ENCODE data around the gene ZNF746. TPM values are rescaled to one million over a fixed set of nuclear protein-coding genes. Genes with fewer than 3 reads are reported as not detected.

ZNF746 gene
- total RNA-seq, 1 experiment from 2014 or later: 17.1 TPM

DNA sequence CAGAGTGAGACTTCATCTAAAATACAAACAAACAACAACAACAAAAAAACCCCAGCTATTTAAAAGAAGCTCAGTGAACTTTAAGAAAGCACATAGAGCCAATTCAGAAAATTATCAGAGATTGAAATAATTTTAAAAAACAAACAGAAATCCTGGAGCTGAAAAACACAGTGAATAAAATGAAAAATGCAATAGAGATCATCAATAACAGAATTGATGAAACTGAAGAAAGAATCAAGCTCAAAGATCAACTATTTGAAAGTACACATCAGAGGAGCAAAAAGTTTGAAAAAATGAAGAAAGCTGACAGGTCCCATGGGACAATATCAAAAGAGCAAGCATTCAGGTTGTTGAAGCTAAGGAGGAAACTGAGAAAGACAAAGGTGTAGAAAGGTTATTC is 12.2 kb upstream of the ZNF746 start:
- Mint-ChIP-seq H3K36me3 (peaks cover 17% of the 10 kb centered on the region), H3K9me3 (peaks cover 88% of the 10 kb centered on the region), H3K4me3 (no peak overlapping the region), H3K27ac (no peak overlapping the region), H3K27me3 (ENCODE audit: low read depth) (peaks cover 16% of the 10 kb centered on the region), H3K4me1 (no peaks in the 10 kb centered on the region)
- TF ChIP-seq, protein P1, sequence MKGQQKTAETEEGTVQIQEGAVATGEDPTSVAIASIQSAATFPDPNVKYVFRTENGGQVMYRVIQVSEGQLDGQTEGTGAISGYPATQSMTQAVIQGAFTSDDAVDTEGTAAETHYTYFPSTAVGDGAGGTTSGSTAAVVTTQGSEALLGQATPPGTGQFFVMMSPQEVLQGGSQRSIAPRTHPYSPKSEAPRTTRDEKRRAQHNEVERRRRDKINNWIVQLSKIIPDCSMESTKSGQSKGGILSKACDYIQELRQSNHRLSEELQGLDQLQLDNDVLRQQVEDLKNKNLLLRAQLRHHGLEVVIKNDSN (CRISPR knock-in tag; IDR thresholded peaks at IDR 0.05): no peak
- ChIA-PET POLR2A (no interaction called here), CTCF (no interaction called here)
- DNase-seq (ENCODE audit: low spot score) (no peak), ATAC-seq (no peak)

GRCh38 chr7:149505551-149505950 is 7.9 kb upstream of the ZNF746 start:
- Mint-ChIP-seq H3K27me3 (ENCODE audit: low read depth) (peaks cover 43% of the 10 kb centered on the region), H3K36me3 (peaks cover 13% of the 10 kb centered on the region), H3K4me1 (no peaks in the 10 kb centered on the region), H3K9me3 (peaks cover 56% of the 10 kb centered on the region), H3K27ac (no peak overlapping the region), H3K4me3 (no peak overlapping the region)
- CTCF ChIA-PET: no interaction called here
- POLR2A ChIA-PET: no interaction called here
- TF ChIP-seq ESRRA (CRISPR knock-in tag; IDR thresholded peaks at IDR 0.05; ENCODE audit: borderline replicate concordance): no peak
- TF ChIP-seq E2F1 (CRISPR knock-in tag; IDR thresholded peaks at IDR 0.05): no peak
- no peak for TF ChIP-seq EMX1 (CRISPR knock-in tag; IDR thresholded peaks at IDR 0.05)
- TF ChIP-seq, protein P2, sequence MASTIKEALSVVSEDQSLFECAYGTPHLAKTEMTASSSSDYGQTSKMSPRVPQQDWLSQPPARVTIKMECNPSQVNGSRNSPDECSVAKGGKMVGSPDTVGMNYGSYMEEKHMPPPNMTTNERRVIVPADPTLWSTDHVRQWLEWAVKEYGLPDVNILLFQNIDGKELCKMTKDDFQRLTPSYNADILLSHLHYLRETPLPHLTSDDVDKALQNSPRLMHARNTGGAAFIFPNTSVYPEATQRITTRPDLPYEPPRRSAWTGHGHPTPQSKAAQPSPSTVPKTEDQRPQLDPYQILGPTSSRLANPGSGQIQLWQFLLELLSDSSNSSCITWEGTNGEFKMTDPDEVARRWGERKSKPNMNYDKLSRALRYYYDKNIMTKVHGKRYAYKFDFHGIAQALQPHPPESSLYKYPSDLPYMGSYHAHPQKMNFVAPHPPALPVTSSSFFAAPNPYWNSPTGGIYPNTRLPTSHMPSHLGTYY (CRISPR knock-in tag; IDR thresholded peaks at IDR 0.05): no peak
- no peak for TF ChIP-seq ATF2 (CRISPR knock-in tag; IDR thresholded peaks at IDR 0.05; ENCODE audit: borderline replicate concordance, low read depth)
- TF ChIP-seq NFATC4 (CRISPR knock-in tag; IDR thresholded peaks at IDR 0.05): no peak
- TF ChIP-seq CREM (CRISPR knock-in tag; IDR thresholded peaks at IDR 0.05): no peak
- TF ChIP-seq SMAD3 (CRISPR knock-in tag; IDR thresholded peaks at IDR 0.05; ENCODE audit: borderline replicate concordance): no peak
- TF ChIP-seq ETV6 (CRISPR knock-in tag; IDR thresholded peaks at IDR 0.05): no peak
- TF ChIP-seq, protein P3, sequence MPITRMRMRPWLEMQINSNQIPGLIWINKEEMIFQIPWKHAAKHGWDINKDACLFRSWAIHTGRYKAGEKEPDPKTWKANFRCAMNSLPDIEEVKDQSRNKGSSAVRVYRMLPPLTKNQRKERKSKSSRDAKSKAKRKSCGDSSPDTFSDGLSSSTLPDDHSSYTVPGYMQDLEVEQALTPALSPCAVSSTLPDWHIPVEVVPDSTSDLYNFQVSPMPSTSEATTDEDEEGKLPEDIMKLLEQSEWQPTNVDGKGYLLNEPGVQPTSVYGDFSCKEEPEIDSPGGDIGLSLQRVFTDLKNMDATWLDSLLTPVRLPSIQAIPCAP (CRISPR knock-in tag; IDR thresholded peaks at IDR 0.05): no peak
- TF ChIP-seq, protein P4, sequence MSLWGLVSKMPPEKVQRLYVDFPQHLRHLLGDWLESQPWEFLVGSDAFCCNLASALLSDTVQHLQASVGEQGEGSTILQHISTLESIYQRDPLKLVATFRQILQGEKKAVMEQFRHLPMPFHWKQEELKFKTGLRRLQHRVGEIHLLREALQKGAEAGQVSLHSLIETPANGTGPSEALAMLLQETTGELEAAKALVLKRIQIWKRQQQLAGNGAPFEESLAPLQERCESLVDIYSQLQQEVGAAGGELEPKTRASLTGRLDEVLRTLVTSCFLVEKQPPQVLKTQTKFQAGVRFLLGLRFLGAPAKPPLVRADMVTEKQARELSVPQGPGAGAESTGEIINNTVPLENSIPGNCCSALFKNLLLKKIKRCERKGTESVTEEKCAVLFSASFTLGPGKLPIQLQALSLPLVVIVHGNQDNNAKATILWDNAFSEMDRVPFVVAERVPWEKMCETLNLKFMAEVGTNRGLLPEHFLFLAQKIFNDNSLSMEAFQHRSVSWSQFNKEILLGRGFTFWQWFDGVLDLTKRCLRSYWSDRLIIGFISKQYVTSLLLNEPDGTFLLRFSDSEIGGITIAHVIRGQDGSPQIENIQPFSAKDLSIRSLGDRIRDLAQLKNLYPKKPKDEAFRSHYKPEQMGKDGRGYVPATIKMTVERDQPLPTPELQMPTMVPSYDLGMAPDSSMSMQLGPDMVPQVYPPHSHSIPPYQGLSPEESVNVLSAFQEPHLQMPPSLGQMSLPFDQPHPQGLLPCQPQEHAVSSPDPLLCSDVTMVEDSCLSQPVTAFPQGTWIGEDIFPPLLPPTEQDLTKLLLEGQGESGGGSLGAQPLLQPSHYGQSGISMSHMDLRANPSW (CRISPR knock-in tag; conservative IDR thresholded peaks at IDR 0.05; ENCODE audit: low read depth): no peak
- TF ChIP-seq, protein P5, sequence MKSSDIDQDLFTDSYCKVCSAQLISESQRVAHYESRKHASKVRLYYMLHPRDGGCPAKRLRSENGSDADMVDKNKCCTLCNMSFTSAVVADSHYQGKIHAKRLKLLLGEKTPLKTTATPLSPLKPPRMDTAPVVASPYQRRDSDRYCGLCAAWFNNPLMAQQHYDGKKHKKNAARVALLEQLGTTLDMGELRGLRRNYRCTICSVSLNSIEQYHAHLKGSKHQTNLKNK (CRISPR knock-in tag; IDR thresholded peaks at IDR 0.05): no peak
- no peak for TF ChIP-seq CREB1 (CRISPR knock-in tag; IDR thresholded peaks at IDR 0.05)
- no peak for TF ChIP-seq SOX15 (CRISPR knock-in tag; IDR thresholded peaks at IDR 0.05)
- no peak for TF ChIP-seq GTF2I (CRISPR knock-in tag; conservative IDR thresholded peaks at IDR 0.05)
- TF ChIP-seq NR3C1 (CRISPR knock-in tag; conservative IDR thresholded peaks at IDR 0.05; ENCODE audit: low read depth): no peak
- TF ChIP-seq, protein P6, sequence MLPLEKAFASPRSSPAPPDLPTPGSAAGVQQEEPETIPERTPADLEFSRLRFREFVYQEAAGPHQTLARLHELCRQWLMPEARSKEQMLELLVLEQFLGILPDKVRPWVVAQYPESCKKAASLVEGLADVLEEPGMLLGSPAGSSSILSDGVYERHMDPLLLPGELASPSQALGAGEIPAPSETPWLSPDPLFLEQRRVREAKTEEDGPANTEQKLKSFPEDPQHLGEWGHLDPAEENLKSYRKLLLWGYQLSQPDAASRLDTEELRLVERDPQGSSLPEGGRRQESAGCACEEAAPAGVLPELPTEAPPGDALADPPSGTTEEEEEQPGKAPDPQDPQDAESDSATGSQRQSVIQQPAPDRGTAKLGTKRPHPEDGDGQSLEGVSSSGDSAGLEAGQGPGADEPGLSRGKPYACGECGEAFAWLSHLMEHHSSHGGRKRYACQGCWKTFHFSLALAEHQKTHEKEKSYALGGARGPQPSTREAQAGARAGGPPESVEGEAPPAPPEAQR (CRISPR knock-in tag; IDR thresholded peaks at IDR 0.05): no peak
- no peak for TF ChIP-seq NFYB (CRISPR knock-in tag; conservative IDR thresholded peaks at IDR 0.05; ENCODE audit: low read depth)
- no peak for TF ChIP-seq CBFB (CRISPR knock-in tag; IDR thresholded peaks at IDR 0.05; ENCODE audit: low read depth)
- DNase-seq (ENCODE audit: low spot score): no peak
- no peak for ATAC-seq
